Measurements from ENCODE around the gene STOML2.

The STOML2 gene

GRCh38 chr9:35071814-35072460 is 31.0 kb downstream of the STOML2 start:
- CTCF ChIA-PET, result interaction anchor here (0.7 to 5.2 kb wide), 23 partner anchors 8 to 482 kb away, joined by 3 to 33 read pairs (median 4); partner anchors contain the start of genes DNAJB5, FANCG and PIGO
- no peak for DNase-seq (ENCODE audit: low read depth, low spot score)
- POLR2A ChIA-PET, result interaction anchor here (0.6 to 2.3 kb wide), 19 partner anchors 8 to 83 kb away, joined by 3 to 11 read pairs (median 4); partner anchors contain the start of genes ATOSB, DNAJB5, FANCG and PIGO
- TF ChIP-seq CTCF (IDR thresholded peaks at IDR 0.05; ENCODE audit: insufficient read depth, low read length, missing control alignments), result peak; percentile 40
- H3K4me3 ChIP-seq (ENCODE audit: low read depth, low read length), result peak overlapping the region; percentile 94

- no peak for DNase-seq (ENCODE audit: low read depth, low spot score)
- TF ChIP-seq CTCF (IDR thresholded peaks at IDR 0.05; ENCODE audit: insufficient read depth, low read length, missing control alignments), result no peak
- H3K4me3 ChIP-seq (ENCODE audit: low read depth, low read length), result peak overlapping the region; percentile 94
- ChIA-PET POLR2A (interaction anchor here (0.6 to 2.3 kb wide), 14 partner anchors 8 to 82 kb away, joined by 3 to 11 read pairs (median 4); partner anchors contain the start of genes ATOSB, DNAJB5, FANCG and PIGO), CTCF (interaction anchor here (0.7 to 5.2 kb wide), 20 partner anchors 8 to 482 kb away, joined by 3 to 33 read pairs (median 4); partner anchors contain the start of genes FANCG and PIGO)
Measured at GRCh38 chr9:35070823-35071813, 31.8 kb downstream of the STOML2 start.

- ChIA-PET CTCF (interaction anchor here (0.8 to 1.6 kb wide), 2 partner anchors 29 to 169 kb away, joined by 4 read pairs; no protein-coding TSS in a partner anchor), POLR2A (interaction anchor here (0.6 kb wide), 1 partner anchor 1280 kb away, joined by 3 read pairs; no protein-coding TSS in a partner anchor)
- no peak overlapping the region for H3K4me3 ChIP-seq (ENCODE audit: low read depth, low read length)
- no peak for DNase-seq (ENCODE audit: low read depth, low spot score)
- TF ChIP-seq CTCF (IDR thresholded peaks at IDR 0.05; ENCODE audit: insufficient read depth, low read length, missing control alignments), result no peak
Measured at GRCh38 chr9:35069020-35069419, 33.9 kb downstream of the STOML2 start.

- ChIA-PET CTCF (interaction anchor here (0.8 to 2.2 kb wide), 3 partner anchors 16 to 168 kb away, joined by 3 to 14 read pairs (median 4); no protein-coding TSS in a partner anchor), POLR2A (interaction anchor here (0.6 to 0.8 kb wide), 2 partner anchors 16 to 22 kb away, joined by 3 read pairs; no protein-coding TSS in a partner anchor)
- DNase-seq (ENCODE audit: low read depth, low spot score), result no peak
- TF ChIP-seq CTCF (IDR thresholded peaks at IDR 0.05; ENCODE audit: insufficient read depth, low read length, missing control alignments), result no peak
- no peak overlapping the region for H3K4me3 ChIP-seq (ENCODE audit: low read depth, low read length)
Measured at GRCh38 chr9:35067056-35067455, 35.9 kb downstream of the STOML2 start.

- TF ChIP-seq CTCF (IDR thresholded peaks at IDR 0.05; ENCODE audit: insufficient read depth, low read length, missing control alignments), result no peak
- no peak for DNase-seq (ENCODE audit: low read depth, low spot score)
- H3K4me3 ChIP-seq (ENCODE audit: low read depth, low read length), result no peak overlapping the region
- CTCF ChIA-PET, result interaction anchor here (1.4 to 5.4 kb wide), 5 partner anchors 9 to 36 kb away, joined by 4 to 40 read pairs (median 9); partner anchors contain the start of genes PIGO and VCP
- POLR2A ChIA-PET, result interaction anchor here (1.7 kb wide), 1 partner anchor 11 kb away, joined by 9 read pairs; the partner anchor contains the start of gene VCP
Measured at GRCh38 chr9:35060548-35061207, 42.3 kb downstream of the STOML2 start.
